ENCODE data around the gene ATP5PB.

The ATP5PB gene

GRCh38 chr1:111420377-111420776 is 28.9 kb upstream of the ATP5PB start:
- Histone ChIP-seq H3K27me3 (ENCODE audit: control insufficient read depth, insufficient read depth, low read length) (peaks cover 4% of the 10 kb centered on the region), H3K36me3 (ENCODE audit: insufficient read depth, low read length) (no peaks in the 10 kb centered on the region), H3K4me2 (ENCODE audit: low read length) (no peak overlapping the region), H3K9me3 (replicated peaks; ENCODE audit: low read length) (no peaks in the 10 kb centered on the region), H3K4me1 (ENCODE audit: control insufficient read depth, insufficient read depth, low read length) (no peaks in the 10 kb centered on the region), H3K9ac (ENCODE audit: low read depth, low read length) (no peak overlapping the region), H3K4me3 (ENCODE audit: low read length) (no peak overlapping the region)

DNA sequence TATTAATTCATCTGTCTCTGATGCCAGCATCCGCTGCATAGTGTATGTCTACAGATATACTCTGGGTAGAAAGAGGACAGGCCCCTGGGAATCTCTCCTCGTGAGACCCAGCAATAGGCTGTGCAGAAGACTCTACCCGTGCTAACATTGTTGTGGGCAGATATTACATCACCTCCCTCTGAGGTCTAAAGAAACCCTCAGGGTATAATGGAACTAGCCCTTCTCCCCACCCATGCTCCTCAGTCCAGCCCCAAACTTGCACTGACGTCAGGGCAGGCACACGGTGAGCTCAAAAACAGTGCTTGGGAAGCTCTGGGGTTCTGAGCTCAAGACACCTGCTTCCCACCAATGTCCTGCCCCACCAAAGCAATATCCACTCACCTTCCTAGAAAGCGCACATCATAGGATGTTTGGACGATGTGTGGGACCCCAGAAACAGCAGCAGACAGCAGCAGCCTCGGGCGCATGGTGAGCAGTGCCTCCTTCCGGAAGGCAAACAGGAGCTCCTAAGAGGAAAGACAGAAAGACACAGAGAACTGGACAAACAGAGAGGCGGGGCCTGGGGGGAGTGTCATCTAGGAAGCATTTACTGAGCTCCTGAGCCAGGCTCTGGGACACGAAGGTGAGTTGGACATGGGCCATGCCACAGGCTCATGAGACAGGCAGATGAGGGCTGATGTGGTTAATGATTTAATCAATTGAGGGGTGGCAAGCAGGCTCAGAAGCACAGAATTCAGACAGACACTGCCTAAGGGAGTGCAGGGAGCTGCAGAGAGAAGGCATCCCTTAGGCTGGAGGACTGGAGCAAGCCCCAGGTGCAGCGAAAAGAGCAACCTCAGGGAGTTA is 26.5 kb upstream of the ATP5PB start:
- Histone ChIP-seq H3K27me3 (ENCODE audit: control insufficient read depth, insufficient read depth, low read length) (peaks cover 23% of the 10 kb centered on the region), H3K4me1 (ENCODE audit: control insufficient read depth, insufficient read depth, low read length) (no peaks in the 10 kb centered on the region), H3K9me3 (replicated peaks; ENCODE audit: low read length) (no peaks in the 10 kb centered on the region), H3K9ac (ENCODE audit: low read depth, low read length) (no peak overlapping the region), H3K4me3 (ENCODE audit: low read length) (no peak overlapping the region), H3K4me2 (ENCODE audit: low read length) (no peak overlapping the region), H3K36me3 (ENCODE audit: insufficient read depth, low read length) (no peaks in the 10 kb centered on the region)

- Histone ChIP-seq H3K4me1 (ENCODE audit: control insufficient read depth, insufficient read depth, low read length) (no peaks in the 10 kb centered on the region), H3K36me3 (ENCODE audit: insufficient read depth, low read length) (no peaks in the 10 kb centered on the region), H3K27me3 (ENCODE audit: control insufficient read depth, insufficient read depth, low read length) (peaks cover 20% of the 10 kb centered on the region), H3K9ac (ENCODE audit: low read depth, low read length) (no peak overlapping the region), H3K9me3 (replicated peaks; ENCODE audit: low read length) (no peaks in the 10 kb centered on the region), H3K4me2 (ENCODE audit: low read length) (no peak overlapping the region), H3K4me3 (ENCODE audit: low read length) (no peak overlapping the region)
These were observed 25.0 kb upstream of the ATP5PB start for GRCh38 chr1:111424281-111424680.

DNA sequence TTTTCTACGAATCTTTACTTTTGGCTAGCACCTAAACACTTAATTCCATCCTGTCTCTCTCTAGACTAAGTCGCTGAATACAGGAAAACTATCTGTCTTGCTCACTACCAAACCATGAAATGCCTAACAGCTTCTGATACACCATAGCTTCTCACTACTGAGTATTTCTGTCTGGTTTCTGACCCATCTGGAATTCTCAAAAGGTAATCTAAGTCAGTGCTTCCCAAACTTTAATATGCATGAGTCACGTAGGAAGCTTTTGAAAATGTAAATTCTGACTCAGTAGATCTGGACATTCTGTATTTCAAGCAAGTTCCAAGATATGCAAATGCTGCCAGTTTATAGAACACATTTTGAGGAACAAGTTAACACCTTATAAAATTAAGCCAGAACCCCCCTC is 12.5 kb upstream of the ATP5PB start:
- H3K4me1 ChIP-seq (ENCODE audit: control insufficient read depth, insufficient read depth, low read length): peaks cover 4% of the 10 kb centered on the region
- H3K36me3 ChIP-seq (ENCODE audit: insufficient read depth, low read length): peaks cover 36% of the 10 kb centered on the region
- H3K4me2 ChIP-seq (ENCODE audit: low read length): no peak overlapping the region
- no peak overlapping the region for H3K4me3 ChIP-seq (ENCODE audit: low read length)
- H3K9me3 ChIP-seq (replicated peaks; ENCODE audit: low read length): no peaks in the 10 kb centered on the region
- H3K9ac ChIP-seq (ENCODE audit: low read depth, low read length): no peak overlapping the region
- no peaks in the 10 kb centered on the region for H3K27me3 ChIP-seq (ENCODE audit: control insufficient read depth, insufficient read depth, low read length)

GRCh38 chr1:111439461-111440351 is 9.6 kb upstream of the ATP5PB start:
- Histone ChIP-seq H3K27me3 (ENCODE audit: control insufficient read depth, insufficient read depth, low read length) (no peaks in the 10 kb centered on the region), H3K4me1 (ENCODE audit: control insufficient read depth, insufficient read depth, low read length) (peaks cover 4% of the 10 kb centered on the region), H3K4me3 (ENCODE audit: low read length) (no peak overlapping the region), H3K36me3 (ENCODE audit: insufficient read depth, low read length) (peaks cover 61% of the 10 kb centered on the region), H3K9ac (ENCODE audit: low read depth, low read length) (no peak overlapping the region), H3K4me2 (ENCODE audit: low read length) (no peak overlapping the region), H3K9me3 (replicated peaks; ENCODE audit: low read length) (no peaks in the 10 kb centered on the region)

GRCh38 chr1:111441573-111442192 is 7.6 kb upstream of the ATP5PB start:
- H3K27me3 ChIP-seq (ENCODE audit: control insufficient read depth, insufficient read depth, low read length): no peaks in the 10 kb centered on the region
- peaks cover 76% of the 10 kb centered on the region for H3K36me3 ChIP-seq (ENCODE audit: insufficient read depth, low read length)
- no peak overlapping the region for H3K9ac ChIP-seq (ENCODE audit: low read depth, low read length)
- H3K9me3 ChIP-seq (replicated peaks; ENCODE audit: low read length): no peaks in the 10 kb centered on the region
- H3K4me2 ChIP-seq (ENCODE audit: low read length): no peak overlapping the region
- peaks cover 4% of the 10 kb centered on the region for H3K4me1 ChIP-seq (ENCODE audit: control insufficient read depth, insufficient read depth, low read length)
- H3K4me3 ChIP-seq (ENCODE audit: low read length): no peak overlapping the region

GRCh38 chr1:111442457-111442856 is 6.8 kb upstream of the ATP5PB start:
- Histone ChIP-seq H3K27me3 (ENCODE audit: control insufficient read depth, insufficient read depth, low read length) (no peaks in the 10 kb centered on the region), H3K4me1 (ENCODE audit: control insufficient read depth, insufficient read depth, low read length) (peaks cover 4% of the 10 kb centered on the region), H3K9ac (ENCODE audit: low read depth, low read length) (no peak overlapping the region), H3K4me3 (ENCODE audit: low read length) (no peak overlapping the region), H3K36me3 (ENCODE audit: insufficient read depth, low read length) (peaks cover 80% of the 10 kb centered on the region), H3K9me3 (replicated peaks; ENCODE audit: low read length) (no peaks in the 10 kb centered on the region), H3K4me2 (ENCODE audit: low read length) (no peak overlapping the region)

DNA sequence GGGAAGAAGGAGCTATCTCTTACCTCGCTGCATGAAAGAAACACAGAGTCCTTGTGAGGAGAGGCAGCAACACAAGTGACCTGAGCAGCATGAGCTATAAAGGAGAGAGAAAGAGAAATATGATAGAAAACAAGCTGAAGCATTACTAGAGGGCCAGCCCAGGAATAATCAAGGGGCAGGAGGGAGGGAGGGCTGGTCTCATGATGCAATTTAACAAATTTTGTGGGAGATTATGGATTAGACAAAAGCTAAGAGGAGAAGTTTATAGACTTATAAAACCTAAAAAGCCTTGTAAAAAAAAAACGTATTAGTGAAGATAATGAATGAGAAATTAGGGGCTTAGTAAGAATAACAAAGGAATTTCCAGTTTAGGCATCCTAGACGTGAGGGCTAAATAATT is 5.2 kb upstream of the ATP5PB start:
- H3K4me2 ChIP-seq (ENCODE audit: low read length): no peak overlapping the region
- H3K36me3 ChIP-seq (ENCODE audit: insufficient read depth, low read length): peaks cover 65% of the 10 kb centered on the region
- H3K27me3 ChIP-seq (ENCODE audit: control insufficient read depth, insufficient read depth, low read length): no peaks in the 10 kb centered on the region
- H3K9ac ChIP-seq (ENCODE audit: low read depth, low read length): no peak overlapping the region
- H3K4me1 ChIP-seq (ENCODE audit: control insufficient read depth, insufficient read depth, low read length): peaks cover 10% of the 10 kb centered on the region
- no peak overlapping the region for H3K4me3 ChIP-seq (ENCODE audit: low read length)
- H3K9me3 ChIP-seq (replicated peaks; ENCODE audit: low read length): no peaks in the 10 kb centered on the region

GRCh38 chr1:111446546-111446945 is 2.7 kb upstream of the ATP5PB start:
- no peak overlapping the region for H3K4me3 ChIP-seq (ENCODE audit: low read length)
- H3K4me1 ChIP-seq (ENCODE audit: control insufficient read depth, insufficient read depth, low read length): peaks cover 19% of the 10 kb centered on the region
- H3K36me3 ChIP-seq (ENCODE audit: insufficient read depth, low read length): peaks cover 59% of the 10 kb centered on the region
- no peaks in the 10 kb centered on the region for H3K27me3 ChIP-seq (ENCODE audit: control insufficient read depth, insufficient read depth, low read length)
- no peak overlapping the region for H3K9ac ChIP-seq (ENCODE audit: low read depth, low read length)
- H3K9me3 ChIP-seq (replicated peaks; ENCODE audit: low read length): no peaks in the 10 kb centered on the region
- no peak overlapping the region for H3K4me2 ChIP-seq (ENCODE audit: low read length)

DNA sequence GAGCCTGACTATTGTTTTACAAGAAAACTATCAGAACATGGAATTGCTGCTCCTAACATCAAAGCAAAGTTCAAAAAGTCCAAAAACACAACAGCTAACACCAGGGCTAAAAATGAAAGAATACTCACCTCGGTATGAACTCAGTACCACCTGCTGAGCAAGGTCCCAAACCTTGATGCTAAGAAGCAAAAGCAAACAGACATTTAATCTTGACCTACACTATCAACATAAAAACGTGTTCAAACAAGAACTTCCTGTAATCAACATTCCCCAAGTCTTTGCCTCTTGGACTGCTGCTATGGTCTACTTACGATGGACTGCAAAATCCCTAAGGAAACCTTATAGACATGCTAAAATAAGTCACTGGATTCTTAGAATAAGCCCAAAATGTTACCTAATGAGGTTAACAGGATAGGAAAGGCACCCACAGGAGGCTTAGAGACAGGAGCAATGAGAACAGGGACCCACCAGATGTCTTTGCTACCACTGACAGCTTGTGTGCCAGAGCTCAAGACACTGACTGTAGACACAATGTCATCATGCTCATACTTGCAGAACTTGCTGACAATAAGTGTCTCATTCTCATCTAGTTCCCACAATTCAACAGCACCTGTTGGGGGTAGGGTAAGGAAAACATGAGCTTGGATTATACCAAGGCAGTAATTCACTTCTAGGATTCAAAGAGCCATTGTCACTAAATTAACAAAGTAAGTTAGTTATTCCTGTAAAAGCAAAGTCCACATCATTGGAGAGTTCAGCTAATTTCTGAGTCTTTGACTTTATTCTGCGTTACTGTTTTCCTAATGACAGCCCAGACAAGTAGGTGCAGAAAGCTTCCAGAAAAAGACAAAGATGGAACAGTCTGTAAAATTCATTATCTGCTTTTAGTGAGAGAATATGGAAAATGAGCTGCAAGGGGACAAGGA is 2.0 kb upstream of the ATP5PB start:
- peaks cover 52% of the 10 kb centered on the region for H3K36me3 ChIP-seq (ENCODE audit: insufficient read depth, low read length)
- peaks cover 19% of the 10 kb centered on the region for H3K4me1 ChIP-seq (ENCODE audit: control insufficient read depth, insufficient read depth, low read length)
- H3K4me3 ChIP-seq (ENCODE audit: low read length): peak overlapping the region; percentile 97
- H3K9ac ChIP-seq (ENCODE audit: low read depth, low read length): peak overlapping the region; percentile 98
- no peaks in the 10 kb centered on the region for H3K9me3 ChIP-seq (replicated peaks; ENCODE audit: low read length)
- peak overlapping the region; percentile 88 for H3K4me2 ChIP-seq (ENCODE audit: low read length)
- no peaks in the 10 kb centered on the region for H3K27me3 ChIP-seq (ENCODE audit: control insufficient read depth, insufficient read depth, low read length)
